Stomach smooth muscle (tissue), 2 donors: ENCODE results near the gene TENT5A.

ENCODE experiments used
- H3K27ac ChIP-seq: one replicate; pipeline ENCODE4 v1.7.0; 2013; ENCODE audit warnings: mild to moderate bottlenecking, low read length, inconsistent platforms
- H3K27me3 ChIP-seq, 2 donors: one replicate each; pipeline ENCODE4 v1.7.0; 2013; ENCODE audit warnings: low read length in 2 of 2; ENCODE audit not compliant: insufficient read depth in 2 of 2, control insufficient read depth in 1 of 2
- H3K36me3 ChIP-seq, 2 donors: one replicate each; pipeline ENCODE4 v1.7.0; 2013; ENCODE audit warnings: low read length in 2 of 2; ENCODE audit not compliant: control insufficient read depth in 2 of 2, insufficient read depth in 2 of 2
- H3K4me1 ChIP-seq: one replicate; pipeline ENCODE4 v1.7.0; 2013; ENCODE audit warnings: low read length; ENCODE audit not compliant: control insufficient read depth, insufficient read depth
- H3K4me3 ChIP-seq, 2 donors: one replicate each; pipeline ENCODE4 v1.7.0; 2013; ENCODE audit warnings: low read length in 2 of 2
- H3K9ac ChIP-seq, 2 donors: one replicate each; pipeline ENCODE4 v1.7.0; 2013; ENCODE audit warnings: low read length in 2 of 2, mild to moderate bottlenecking in 1 of 2
- H3K9me3 ChIP-seq, 2 donors: one replicate each; pipeline ENCODE4 v1.7.0; 2013; ENCODE audit warnings: low read length in 2 of 2; ENCODE audit not compliant: control insufficient read depth in 2 of 2
- donor health status: healthy.
- donor health status: Pancreatic carcinoma.

Gene TENT5A

GRCh38 chr6:81735756-81736380, 16.6 kb downstream of the TENT5A start:
- Histone ChIP-seq H3K27me3 (no peaks in the 10 kb centered on the region), H3K9me3 (peaks cover 0 to 5% of the 10 kb centered on the region in 2 donors), H3K27ac (no peak overlapping the region), H3K9ac (no peak overlapping the region), H3K4me1 (no peaks in the 10 kb centered on the region), H3K36me3 (no peaks in the 10 kb centered on the region), H3K4me3 (no peak overlapping the region)

GRCh38 chr6:81734500-81735150, 17.9 kb downstream of the TENT5A start:
- Histone ChIP-seq H3K9me3 (peaks cover 0 to 5% of the 10 kb centered on the region in 2 donors), H3K9ac (no peak overlapping the region), H3K36me3 (no peaks in the 10 kb centered on the region), H3K4me3 (no peak overlapping the region), H3K27ac (no peak overlapping the region), H3K27me3 (no peaks in the 10 kb centered on the region), H3K4me1 (no peaks in the 10 kb centered on the region)

DNA sequence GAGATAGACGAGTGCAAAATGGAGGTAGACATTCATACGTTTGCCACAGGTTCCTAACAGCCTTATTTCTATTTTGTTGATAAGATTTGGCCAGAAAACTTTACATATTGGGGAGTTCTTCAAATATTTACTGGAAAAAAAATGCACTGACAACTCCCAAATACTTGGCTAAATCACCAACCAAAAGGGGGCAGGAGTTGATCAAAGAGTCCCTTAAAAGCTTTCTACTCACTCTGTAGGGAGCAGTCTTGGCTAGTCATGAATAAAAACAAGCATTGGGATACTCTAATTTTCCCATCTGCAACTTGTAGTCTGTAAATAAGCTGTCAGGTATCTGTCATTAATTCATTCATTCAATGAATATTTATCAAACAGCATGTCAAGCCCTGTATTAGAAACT, 18.4 kb downstream of the TENT5A start:
- Histone ChIP-seq H3K36me3 (no peaks in the 10 kb centered on the region), H3K27ac (no peak overlapping the region), H3K4me1 (no peaks in the 10 kb centered on the region), H3K9ac (no peak overlapping the region), H3K27me3 (no peaks in the 10 kb centered on the region), H3K4me3 (no peak overlapping the region), H3K9me3 (peaks cover 0 to 5% of the 10 kb centered on the region in 2 donors)

- no peak overlapping the region for H3K27ac ChIP-seq
- no peaks in the 10 kb centered on the region for H3K27me3 ChIP-seq
- H3K4me3 ChIP-seq: no peak overlapping the region
- H3K9me3 ChIP-seq: peaks cover 0 to 5% of the 10 kb centered on the region in 2 donors
- no peaks in the 10 kb centered on the region for H3K4me1 ChIP-seq
- no peaks in the 10 kb centered on the region for H3K36me3 ChIP-seq
- no peak overlapping the region for H3K9ac ChIP-seq
Observed at GRCh38 chr6:81731814-81732213, 20.7 kb downstream of the TENT5A start.

GRCh38 chr6:81727876-81728517, 24.5 kb downstream of the TENT5A start:
- Histone ChIP-seq H3K27me3 (no peaks in the 10 kb centered on the region), H3K9ac (no peak overlapping the region), H3K4me1 (no peaks in the 10 kb centered on the region), H3K27ac (no peak overlapping the region), H3K36me3 (no peaks in the 10 kb centered on the region), H3K9me3 (no peaks in the 10 kb centered on the region), H3K4me3 (no peak overlapping the region)

DNA sequence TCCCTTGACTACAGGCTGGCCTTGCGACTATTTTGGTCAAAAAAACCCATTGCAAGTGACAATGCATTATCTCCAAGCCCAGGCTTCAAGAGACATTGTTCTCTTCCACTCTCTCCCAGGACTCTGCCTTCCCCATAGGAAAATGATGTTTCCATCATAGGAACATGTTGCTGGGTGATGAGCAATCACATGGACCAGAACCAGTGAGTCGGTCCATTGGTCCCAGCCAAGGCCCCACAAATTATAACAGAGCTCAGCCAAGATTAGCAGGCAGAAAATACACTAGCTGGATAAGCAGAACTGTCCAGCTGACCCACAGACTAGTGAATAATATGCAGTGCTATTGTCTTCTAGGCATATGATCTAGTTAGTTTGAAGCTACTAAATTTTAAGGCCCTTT, 27.4 kb downstream of the TENT5A start:
- no peak overlapping the region for H3K27ac ChIP-seq
- H3K27me3 ChIP-seq: no peaks in the 10 kb centered on the region
- no peaks in the 10 kb centered on the region for H3K36me3 ChIP-seq
- no peak overlapping the region for H3K9ac ChIP-seq
- no peaks in the 10 kb centered on the region for H3K9me3 ChIP-seq
- no peak overlapping the region for H3K4me3 ChIP-seq
- no peaks in the 10 kb centered on the region for H3K4me1 ChIP-seq

DNA sequence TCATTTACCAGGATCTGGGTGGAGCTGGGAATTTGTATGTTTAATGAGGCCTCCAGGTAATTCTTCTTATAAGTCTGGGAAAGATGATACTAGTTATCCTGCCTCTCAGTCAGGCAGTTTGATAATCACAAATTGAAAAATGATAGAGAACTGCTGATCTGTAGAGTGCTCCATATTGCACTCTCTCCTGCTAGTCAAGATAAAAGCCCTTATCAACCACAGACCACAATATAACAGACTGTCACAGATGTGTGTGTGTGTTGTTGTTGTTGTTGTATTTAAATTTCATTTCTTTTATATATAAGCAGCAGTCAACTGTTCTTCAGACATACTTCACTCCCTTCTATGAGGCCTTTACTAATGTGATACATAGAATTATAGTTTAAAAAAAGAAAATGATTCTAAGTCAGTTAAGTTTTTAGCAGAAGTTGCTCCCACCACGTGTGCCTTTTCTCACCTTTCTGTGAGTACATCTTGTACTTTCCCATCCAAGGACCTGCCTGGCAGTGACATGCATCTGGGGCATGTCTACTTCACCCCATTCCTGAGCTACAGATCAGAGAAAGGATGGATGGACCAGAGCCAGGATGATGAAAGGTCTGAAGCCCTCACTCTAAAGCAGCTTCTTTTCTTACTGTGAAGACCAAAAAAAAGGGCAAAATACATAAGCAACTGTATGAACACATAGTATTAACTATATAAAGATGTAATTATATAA, 29.8 kb downstream of the TENT5A start:
- Histone ChIP-seq H3K4me3 (no peak overlapping the region), H3K9ac (no peak overlapping the region), H3K9me3 (no peaks in the 10 kb centered on the region), H3K4me1 (no peaks in the 10 kb centered on the region), H3K27ac (no peak overlapping the region), H3K27me3 (no peaks in the 10 kb centered on the region), H3K36me3 (no peaks in the 10 kb centered on the region)

DNA sequence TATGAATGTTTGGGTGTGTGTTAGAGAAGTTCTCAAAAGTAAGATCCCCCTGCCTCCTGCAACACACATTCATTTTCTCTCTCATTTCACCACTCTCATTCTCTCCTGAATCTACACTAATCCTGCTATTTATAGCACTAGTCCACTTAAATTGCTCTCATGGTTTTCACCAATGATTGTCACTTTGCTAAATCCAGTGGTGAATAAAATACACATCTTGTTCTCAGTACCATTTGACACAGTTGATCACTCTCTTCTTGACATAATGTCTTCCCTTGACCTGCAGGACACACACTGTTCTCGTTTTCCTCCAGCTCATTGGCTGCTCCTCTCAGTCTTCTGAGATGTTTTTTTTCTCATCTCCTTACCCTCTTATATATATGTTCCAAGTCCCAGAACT, 32.1 kb downstream of the TENT5A start:
- H3K9ac ChIP-seq: no peak overlapping the region
- no peaks in the 10 kb centered on the region for H3K27me3 ChIP-seq
- no peaks in the 10 kb centered on the region for H3K36me3 ChIP-seq
- H3K27ac ChIP-seq: no peak overlapping the region
- H3K4me3 ChIP-seq: no peak overlapping the region
- H3K4me1 ChIP-seq: no peaks in the 10 kb centered on the region
- H3K9me3 ChIP-seq: no peaks in the 10 kb centered on the region

DNA sequence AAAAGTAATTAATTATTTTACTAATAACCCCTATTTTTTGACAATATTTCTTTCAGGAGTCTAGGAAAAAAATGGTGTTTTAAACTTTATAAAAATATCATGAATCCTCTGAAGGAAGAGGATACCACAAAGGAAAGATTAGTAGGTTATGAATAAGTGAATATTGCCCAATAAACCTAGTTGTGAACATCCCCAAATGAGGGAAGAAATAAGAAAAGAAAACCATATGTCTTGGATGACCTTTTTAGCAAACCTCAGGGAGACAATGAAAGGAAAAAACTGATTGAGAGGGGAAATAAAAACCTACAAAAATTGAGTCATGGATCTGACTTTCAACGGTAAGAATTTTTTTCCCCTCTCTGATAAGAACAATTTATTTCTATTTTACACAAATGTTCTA, 34.4 kb downstream of the TENT5A start:
- no peaks in the 10 kb centered on the region for H3K27me3 ChIP-seq
- H3K9me3 ChIP-seq: no peaks in the 10 kb centered on the region
- no peak overlapping the region for H3K9ac ChIP-seq
- no peak overlapping the region for H3K4me3 ChIP-seq
- H3K36me3 ChIP-seq: no peaks in the 10 kb centered on the region
- H3K27ac ChIP-seq: no peak overlapping the region
- no peaks in the 10 kb centered on the region for H3K4me1 ChIP-seq

DNA sequence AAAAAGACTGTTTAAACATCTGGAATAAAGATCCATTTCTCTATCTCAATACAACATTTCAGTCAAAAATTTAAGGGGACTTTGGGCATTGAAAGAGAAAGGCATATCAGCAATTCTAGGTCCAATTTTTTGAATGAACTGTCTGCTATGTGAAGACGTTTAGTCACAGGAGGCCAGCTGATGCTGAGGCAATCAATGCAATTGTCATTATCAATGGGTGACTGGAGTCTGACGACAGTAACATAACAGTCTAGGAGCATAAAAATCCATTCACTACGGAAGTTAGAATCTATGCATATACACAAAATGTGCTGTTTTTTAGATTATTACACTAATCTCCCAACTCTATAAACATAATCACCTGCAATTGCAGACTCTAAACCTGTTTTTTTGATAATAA, 37.8 kb downstream of the TENT5A start:
- Histone ChIP-seq H3K36me3 (no peaks in the 10 kb centered on the region), H3K9ac (no peak overlapping the region), H3K4me1 (no peaks in the 10 kb centered on the region), H3K27me3 (no peaks in the 10 kb centered on the region), H3K9me3 (no peaks in the 10 kb centered on the region), H3K27ac (no peak overlapping the region), H3K4me3 (no peak overlapping the region)
